Skin of body (tissue), 2 donors: ENCODE data around the gene MMP10. TPM values are rescaled to one million over a fixed set of nuclear protein-coding genes. Genes with fewer than 3 reads are reported as not detected.
"Not testable (repeated sequence)": the region's sequence is repeated elsewhere in the genome, so short reads cannot be mapped to it uniquely, and the experiment has no call there.

Source experiments
- DNase-seq: peaks from one replicate; lab custom pipeline; 2025; lab: John Stamatoyannopoulos, UW
- total RNA-seq: library from RNA; depleted of rRNA; stranded (reverse); fragments of >200 nt; gene quantifications from one replicate; pipeline ENCODE4 v1.2.3, GENCODE V29; 2014

Gene MMP10
- total RNA-seq, 1 donor from 2014 or later = not detected

DNA sequence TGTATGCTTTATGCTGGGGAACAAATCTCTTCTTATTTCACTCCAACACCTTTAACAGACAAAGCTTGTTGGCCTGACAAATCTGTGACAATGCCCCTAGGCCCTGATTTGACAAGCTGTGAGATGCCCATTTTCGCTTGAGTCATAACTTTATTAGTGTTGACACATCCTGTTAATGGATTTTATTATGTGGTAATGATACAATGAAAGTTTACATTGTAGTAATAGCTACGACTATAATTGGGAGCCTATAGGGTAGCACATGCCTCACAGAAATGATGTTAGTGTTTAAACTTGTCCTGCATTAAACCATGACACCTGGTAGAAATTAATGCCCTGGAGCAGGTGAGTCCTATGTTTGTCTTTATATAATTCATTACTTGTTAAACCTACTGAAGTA lies 3.3 kb upstream of the MMP10 start:
- DNase-seq = no peak

DNA sequence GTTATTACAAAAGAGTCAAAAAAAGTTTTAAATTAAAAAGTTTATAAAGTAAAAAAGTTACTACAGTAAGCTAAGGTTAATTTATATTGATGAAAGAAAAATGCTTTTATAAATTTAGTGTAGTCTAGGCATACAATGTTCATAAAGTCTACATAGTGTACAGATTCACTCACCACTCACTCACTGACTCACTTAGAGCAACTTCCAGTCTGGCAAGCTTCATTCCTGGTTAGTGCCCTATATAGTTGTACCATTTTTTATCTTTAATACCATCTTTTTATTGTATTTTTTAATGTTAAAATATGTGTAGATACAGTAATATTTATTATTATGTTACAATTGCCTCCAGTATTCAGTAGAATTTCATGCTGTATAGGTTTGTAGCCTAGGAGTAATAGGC lies 2.6 kb upstream of the MMP10 start:
- DNase-seq = no peak

DNA sequence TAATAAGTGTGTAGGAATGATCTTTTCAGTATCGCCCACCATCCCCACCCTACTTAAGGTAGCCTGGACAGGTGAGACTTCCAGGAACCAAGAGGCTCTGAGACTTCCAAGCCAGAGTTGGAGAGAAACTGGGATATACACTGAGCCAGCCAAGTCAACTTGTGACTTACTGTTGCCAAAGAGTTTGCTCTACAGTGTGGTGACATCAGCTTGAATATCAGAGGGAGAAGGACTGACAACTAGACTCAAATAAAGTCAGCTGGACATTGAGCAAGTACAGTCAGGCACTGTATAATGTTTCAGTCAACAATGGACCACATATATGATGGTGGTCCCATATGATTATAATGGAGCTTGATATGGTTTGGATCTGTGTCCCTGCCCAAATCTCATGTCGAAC lies 1.2 kb upstream of the MMP10 start:
- no peak for DNase-seq

DNA sequence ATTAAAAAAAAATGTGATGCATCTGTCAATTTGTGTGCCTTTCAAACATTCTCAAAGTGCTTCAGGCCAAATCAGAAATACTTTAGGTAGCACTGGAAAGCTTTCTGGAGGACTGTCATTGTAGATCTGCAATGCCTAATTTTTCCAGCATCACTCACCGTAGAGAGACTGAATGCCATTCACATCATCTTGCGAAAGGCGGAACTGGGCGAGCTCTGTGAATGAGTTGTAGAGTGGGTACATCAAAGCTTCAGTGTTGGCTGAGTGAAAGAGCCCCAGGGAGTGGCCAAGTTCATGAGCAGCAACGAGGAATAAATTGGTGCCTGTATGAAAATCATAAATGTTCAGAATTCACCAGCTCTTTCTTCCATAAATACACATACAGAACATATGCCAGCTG lies 4.0 kb downstream of the MMP10 start:
- no peak for DNase-seq

DNA sequence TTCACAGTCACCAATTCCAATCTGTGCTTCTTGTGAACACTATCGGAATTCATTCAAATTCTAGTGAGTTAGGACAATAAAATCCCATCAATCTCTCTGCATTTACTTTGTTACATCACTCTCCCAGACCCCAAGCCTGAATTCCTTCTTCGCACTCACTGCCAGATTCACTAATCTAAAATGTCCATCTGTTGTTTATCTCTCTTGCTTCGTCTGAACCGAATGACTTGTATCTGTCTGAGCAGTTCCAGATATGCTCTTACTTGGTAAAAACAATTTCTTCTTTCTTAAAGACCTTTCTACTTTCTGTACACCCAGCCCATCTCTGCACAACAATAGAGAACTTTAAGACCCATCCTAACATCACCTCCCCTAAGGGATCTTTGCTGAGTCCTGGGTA lies 7.0 kb downstream of the MMP10 start:
- DNase-seq = peak; percentile 3

DNA sequence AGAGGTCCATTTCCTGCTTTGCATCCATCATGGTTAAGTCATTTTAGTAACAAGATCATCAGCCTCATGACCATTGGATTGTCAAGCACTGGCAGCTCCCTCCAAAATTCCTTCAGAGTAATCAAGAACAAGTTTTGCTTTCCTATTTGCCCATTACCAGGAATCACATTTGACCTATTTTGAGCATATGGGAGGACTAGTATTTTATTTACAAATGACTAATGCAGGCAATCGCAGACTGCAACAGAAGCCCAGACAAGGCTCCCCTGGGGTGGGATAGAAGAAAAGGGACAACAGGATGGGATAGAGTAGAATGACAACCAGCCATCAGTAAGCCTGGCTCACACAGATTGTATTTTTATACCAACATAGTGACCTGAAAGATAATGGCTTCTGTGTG lies 9.1 kb downstream of the MMP10 start:
- no peak for DNase-seq

DNA sequence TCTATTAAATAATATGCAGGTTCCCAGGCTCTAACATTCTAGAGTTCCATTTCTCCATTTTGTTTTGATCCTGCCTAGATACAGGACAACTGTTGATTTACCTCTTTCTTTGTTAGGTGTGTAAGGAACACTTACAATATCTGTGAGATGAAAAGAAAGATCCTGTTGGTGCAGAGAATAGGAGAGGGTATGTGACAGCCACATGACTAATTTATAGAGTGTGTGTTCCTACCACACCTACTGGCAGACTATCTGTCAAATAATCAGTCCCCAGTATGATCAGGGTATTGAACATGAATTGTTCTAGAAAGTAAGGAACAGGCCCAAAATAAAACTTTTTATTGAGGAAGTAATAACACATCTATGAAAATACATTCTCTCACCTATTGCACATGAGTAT lies 10.2 kb downstream of the MMP10 start:
- DNase-seq = no peak

DNA sequence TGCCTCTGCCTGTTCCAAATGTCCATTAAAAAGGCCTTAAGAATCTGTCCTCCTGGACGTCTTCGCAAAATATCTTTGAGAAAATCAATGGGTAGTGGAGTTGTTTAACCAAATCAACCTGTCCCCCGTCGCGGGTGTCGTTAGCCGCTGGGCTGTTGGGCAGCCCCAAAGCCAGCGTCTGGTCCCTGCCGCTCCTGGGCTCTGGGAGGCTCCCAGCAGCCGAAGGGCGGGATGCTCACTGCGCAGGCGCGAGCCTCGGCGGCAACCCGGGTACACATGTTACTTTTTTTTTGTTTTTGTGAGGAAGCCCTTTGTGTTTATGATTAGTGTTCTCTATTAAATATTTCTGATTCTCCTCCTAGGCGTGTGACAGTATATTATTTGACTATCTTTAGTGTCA lies 12.6 kb downstream of the MMP10 start:
- DNase-seq = no peak

DNA sequence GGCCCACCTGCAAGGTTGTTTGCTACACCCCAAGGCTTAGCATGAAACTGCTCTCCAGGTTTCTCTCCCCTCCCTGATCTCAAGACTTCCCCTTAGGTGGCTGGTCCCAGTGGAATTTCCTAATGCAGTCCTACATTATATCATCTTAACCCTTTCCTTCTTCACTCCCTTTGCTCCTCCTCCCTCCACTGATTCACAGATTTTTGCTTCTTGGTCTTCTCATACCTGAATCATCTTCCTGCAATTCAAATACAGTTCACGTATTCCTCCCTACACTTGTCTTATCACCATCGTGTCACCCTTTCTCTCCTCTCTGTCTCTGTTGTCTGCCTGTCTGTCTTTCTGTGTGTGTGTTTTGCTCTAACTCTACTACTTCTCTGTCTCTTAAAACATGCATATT lies 17.0 kb downstream of the MMP10 start:
- DNase-seq = no peak

DNA sequence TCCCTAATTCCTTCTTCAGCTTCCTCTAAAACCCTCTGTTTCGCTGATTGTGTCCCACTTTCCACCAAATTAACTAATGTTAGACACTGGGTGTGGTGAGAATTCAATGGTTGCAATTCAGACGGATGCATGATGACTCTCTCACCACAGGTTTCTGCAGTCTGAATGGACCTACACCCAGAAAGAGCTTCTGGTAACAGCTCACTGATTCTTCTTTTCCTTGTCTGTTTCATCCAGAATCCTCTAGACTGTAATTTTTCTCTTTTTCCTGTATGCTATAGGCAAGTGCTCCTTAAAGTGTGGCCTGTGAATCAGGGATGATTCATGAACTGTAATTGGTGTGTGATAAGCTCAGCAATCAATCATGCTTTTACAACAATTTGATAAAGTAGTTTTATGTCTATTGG lies 18.1 kb downstream of the MMP10 start:
- no peak for DNase-seq

DNA sequence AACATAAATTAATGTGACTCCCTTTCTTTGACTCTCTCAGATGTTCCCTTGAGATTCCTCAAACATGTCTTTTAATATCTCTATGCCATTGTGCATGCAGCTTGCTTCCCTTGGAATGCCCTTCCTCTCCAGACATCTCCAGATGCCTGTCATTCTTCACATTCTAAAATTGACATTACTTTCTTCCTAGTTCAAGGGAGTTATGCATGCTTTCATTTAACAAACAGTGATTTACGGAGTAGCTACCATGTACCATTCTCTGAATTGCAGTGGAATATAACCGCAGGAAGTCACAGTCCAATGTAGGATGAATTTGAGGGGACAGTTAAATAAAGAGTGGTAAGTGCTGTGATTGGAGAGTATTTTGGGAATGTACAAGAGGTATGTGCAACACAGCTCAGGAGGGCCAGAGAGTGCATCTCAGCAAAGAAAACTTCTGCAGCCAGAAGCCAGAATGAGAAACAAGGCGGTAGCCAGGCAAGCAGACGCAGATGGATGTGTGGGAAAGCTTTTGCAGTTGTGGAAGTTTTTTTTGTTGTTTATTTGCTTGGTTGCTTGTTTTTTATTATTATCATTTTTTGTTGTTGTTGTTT lies 18.7 kb downstream of the MMP10 start:
- DNase-seq = peak; percentile 31

DNA sequence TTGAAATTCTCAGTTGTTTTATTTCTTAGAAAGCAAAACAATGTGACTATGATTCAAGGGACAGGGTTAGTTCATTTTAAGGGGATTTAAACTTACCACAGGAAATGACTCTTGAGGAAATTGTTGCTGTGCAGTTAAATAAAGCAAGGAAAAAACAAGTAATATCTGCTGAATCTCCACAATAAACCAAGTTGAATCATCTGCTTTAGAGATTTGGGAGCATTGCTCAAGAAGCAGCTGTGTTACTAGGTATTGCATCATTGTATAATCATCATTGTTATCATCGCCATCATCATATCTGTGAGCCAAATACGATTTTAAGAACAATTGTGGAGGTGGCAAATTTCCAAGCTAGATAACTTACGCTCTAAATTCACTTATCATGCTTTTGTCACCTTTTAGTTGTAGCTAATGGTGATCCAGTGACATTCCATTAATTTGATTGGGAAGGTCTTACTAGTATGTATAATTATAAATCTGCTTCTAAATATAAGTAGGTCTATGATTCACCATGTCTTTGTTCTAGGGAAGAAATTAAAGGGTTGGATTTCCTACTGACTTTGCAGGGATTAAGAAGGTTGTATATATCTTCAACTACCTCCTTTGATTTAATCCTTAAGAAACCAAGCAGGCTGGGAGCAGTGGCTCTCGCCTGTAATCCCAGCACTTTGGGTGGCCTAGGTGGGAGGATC lies 19.9 kb downstream of the MMP10 start:
- DNase-seq = peak; percentile 87

DNA sequence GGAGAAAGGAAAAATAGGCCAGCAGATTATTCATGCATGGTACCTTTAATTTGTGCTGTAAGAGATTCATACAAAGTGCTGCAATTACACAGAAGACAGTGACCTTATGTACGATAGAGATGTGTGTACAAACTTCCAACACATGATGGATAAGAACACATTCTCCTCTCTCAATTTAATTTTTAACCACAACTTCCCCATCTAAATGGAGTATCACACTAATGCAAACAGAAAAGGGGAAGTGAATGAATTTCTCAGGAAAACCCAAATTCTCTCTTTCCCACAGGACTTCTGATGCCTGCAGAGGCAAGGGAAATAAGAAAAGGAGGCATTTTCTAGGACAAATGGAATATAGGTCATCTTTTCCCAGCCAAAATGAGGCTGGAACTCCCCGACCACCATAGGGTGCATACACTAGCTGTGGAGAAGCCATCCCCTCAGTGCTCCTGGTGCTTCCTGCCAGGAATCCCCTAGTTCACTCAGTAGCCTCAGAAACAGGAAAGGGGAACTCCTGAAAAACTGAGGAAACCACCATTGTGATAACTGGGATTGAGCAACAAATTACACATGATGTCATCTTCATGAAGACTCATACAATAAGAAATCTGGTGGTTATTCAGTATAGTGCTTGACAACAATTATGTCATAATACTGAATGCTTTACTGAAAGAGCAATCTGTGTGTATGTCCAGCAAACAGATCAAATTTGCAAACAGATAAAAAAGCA lies 22.4 kb downstream of the MMP10 start:
- no peak for DNase-seq

DNA sequence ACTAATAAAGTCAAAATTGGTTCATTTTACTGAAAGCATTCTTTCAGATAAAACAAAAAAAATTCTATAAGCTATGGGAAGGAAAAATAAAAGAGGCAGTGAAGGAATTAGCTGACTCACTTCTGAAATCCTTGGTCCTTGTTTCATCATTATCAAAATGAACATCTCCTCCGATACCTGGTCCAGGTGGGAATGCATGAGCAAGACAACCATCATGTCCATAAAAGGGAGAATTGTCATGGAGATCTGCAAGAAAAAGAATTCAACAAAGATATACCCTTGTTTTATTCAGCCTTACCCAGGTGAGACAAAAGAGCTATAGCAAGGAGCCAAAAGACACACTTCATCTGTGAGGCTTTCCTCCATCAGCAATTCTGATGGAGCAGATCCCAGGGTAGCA lies 27.2 kb downstream of the MMP10 start:
- DNase-seq = no peak

DNA sequence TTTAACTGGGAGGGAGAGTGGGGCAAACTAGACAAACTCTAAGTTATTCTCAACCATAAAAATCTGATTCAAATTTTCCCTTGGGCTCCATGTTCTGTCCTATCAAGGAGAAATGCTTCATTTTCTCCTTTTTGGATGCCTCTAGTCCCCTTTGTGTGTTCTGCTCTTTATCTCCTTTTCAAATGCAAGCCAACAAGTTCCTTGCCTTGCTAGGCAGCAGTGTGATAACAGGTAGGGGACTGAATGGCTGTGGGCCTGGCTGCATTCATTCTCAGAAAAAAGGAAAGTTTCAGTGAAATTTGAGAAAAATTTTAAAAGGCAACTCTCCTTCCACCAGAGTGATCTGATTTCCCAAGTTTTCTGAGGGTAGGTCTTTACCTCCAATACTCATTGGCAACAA lies 28.8 kb downstream of the MMP10 start:
- DNase-seq = no peak

DNA sequence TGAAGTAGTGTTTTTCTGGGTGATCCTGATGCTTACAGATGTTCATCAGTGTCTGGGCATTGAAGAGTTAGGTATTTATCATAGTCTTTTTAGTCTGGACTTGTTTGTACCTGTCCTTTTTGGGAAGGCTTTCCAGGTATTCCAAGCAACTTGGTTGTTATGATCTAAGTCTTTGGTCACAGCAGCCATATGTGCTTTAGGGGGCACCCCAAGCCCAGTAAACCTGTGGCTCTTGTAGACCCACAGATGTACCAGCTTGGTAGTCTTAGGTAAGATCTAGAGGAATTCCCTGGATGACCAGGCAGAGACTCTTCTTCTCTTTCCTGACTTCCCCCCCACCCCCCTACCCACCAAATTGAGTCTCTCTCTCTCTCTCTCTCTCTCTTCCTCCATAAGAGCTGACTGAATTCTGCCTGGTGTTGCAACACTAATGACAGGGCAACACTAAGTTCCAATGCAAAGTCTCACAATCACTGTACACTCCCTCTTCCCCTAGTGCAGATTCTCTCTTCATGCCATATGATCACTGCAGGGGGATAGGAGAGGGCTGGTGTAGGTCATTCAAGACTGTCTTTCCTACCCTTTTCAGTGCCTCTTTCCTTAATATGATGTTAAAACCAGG lies 31.2 kb downstream of the MMP10 start:
- DNase-seq = no peak

DNA sequence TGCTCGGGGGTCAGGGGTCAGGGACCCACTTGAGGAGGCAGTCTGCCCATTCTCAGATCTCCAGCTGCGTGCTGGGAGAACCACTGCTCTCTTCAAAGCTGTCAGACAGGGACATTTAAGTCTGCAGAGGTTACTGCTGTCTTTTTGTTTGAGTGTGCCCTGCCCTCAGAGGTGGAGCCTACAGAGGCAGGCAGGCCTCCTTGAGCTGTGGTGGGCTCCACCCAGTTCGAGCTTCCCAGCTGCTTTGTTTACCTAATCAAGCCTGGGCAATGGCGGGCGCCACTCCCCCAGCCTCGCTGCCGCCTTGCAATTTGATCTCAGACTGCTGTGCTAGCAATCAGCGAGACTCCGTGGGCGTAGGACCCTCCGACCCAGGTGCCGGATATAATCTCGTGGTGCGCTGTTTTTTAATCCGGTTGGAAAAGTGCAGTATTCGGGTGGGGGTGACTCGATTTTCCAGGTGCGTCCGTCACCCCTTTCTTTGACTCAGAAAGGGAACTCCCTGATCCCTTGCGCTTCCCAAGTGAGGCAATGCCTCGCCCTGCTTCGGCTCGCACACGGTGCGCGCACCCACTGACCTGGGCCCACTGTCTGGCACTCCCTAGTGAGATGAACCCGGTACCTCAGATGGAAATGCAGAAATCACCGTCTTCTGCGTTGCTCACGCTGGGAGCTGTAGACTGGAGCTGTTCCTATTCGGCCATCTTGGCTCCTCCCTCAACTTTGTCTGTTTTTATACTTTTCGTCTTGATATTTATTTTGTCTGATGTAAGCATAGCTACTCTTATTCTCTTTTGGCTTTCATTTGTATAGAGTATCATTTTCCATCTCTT lies 33.5 kb downstream of the MMP10 start:
- not testable (repeated sequence) for DNase-seq

DNA sequence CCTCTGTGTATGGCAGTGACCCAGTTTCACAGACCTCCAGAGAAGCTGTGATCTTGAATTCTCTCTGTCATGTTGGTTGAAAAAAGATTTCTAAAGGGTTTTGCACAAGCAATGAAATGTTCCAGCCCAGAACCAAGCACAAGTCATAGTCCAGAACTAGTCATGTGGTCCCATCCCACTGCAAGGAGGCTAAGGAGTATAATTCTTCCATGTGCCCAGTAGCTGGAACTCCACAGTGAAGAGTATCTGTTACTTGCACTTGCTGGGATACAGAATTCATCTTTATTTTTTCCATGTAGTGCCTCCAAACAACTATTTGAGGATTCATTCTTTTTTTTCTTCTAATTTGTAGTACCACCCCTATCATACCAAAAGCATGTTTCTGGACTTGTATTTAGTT lies 45.8 kb downstream of the MMP10 start:
- DNase-seq = no peak

DNA sequence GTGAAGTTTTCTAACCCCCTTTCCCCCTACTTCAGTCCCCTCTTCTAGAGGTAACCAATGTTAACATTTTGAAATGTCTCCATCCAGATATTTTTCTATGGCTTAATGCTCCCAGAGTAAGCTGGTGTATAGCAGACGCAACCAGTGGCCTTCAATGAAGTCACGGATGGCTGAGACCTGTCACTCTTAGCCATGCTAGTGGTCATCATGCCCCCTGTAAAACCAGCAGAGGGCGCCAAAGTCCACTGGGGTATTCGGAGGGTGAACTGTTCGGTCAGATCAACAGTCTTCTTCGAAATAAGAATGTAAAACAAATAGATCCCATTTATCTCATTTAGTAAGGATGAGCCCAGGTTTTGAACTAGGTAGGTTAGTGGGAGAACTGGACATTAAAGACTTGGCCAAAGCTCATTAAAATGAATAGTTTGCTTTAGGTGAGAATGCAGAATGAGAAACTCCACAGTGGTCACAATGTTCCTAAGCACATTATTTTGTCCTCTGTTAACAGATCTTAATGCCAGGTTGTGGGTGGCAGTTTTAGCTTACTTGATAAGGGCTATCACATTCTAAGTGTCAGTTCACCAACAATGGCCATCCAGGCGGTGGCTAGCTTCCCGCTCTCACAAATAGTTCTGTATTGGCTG lies 47.1 kb downstream of the MMP10 start:
- no peak for DNase-seq

DNA sequence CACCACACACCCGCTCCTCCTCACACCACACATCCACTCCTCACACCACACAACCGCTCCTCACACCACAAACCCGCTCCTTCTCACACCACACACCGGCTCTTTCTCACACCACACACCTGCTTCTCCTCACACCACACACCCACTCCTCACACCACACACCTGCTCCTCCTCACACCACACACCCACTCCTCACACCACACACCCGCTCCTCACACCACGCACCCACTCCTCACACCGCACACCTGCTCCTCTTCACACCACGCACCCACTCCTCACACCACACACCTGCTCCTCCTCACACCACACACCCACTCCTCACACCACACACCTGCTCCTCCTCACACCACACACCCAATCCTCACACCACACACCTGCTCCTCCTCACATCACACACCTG lies 49.5 kb downstream of the MMP10 start:
- DNase-seq = not testable (repeated sequence)
